Upper lobe of left lung (tissue), 6 donors: Measurements from ENCODE around the gene MTMR2. TPM values are rescaled to one million over a fixed set of nuclear protein-coding genes. Genes with fewer than 3 reads are reported as not detected.

Experiments used
- ATAC-seq, 2 donors: fragments of 200-7000 bp; cut with Tn5 transposase; one replicate each; pipeline ENCODE4 v1.9.1; 2022; ENCODE audit warnings: mild to moderate bottlenecking in 2 of 2, moderate library complexity in 2 of 2; ENCODE audit not compliant: low FRiP score in 2 of 2
- DNase-seq, 2 donors: peaks; one replicate each; pipeline ENCODE4 v3.0.0-alpha.2; 2019 to 2020
- H3K27ac ChIP-seq, 4 donors: fragments of 200-600 bp; sonication (generic); one replicate each; pipeline ENCODE4 v1.5.1; 2016 to 2019
- H3K27me3 ChIP-seq, 4 donors: fragments of 200-600 bp; sonication (generic); one replicate each; pipeline ENCODE4 v1.5.1; 2017 to 2019
- H3K36me3 ChIP-seq, 4 donors: fragments of 200-600 bp; sonication (generic); one replicate each; pipeline ENCODE4 v1.5.1; 2016 to 2019
- H3K4me1 ChIP-seq, 4 donors: fragments of 200-600 bp; sonication (generic); one replicate each; pipeline ENCODE4 v1.5.1; 2018 to 2019
- H3K4me3 ChIP-seq, 4 donors: fragments of 200-600 bp; sonication (generic); one replicate each; pipeline ENCODE4 v1.5.1; 2017 to 2019; ENCODE audit warnings: mild to moderate bottlenecking in 2 of 4, moderate library complexity in 1 of 4
- H3K9me3 ChIP-seq, 4 donors: fragments of 200-600 bp; sonication (generic); one replicate each; pipeline ENCODE4 v1.5.1; 2018 to 2019
- EP300 ChIP-seq, 4 donors: sonication (generic); formaldehyde crosslinking; IDR thresholded peaks; one replicate each; pipeline ENCODE4 v1.5.1; 2017; ENCODE audit warnings: antibody characterized with exemption in 4 of 4, control low read depth in 2 of 4
- POLR2A ChIP-seq, 4 donors: fragments of 450-650 bp; IDR thresholded peaks; one replicate each; pipeline ENCODE4 v1.5.1; 2016 to 2017; ENCODE audit warnings: antibody characterized with exemption in 4 of 4, mild to moderate bottlenecking in 2 of 4
- POLR2AphosphoS5 ChIP-seq, 2 donors: sonication (generic); formaldehyde crosslinking; IDR thresholded peaks; one replicate each; pipeline ENCODE4 v1.5.1; 2017; ENCODE audit warnings: antibody characterized with exemption in 2 of 2
- WGBS, 2 donors: methylation state at CpG; one replicate each; pipeline ENCODE4 v1.1.5; 2017 to 2018; 5-methylcytosine and 5-hydroxymethylcytosine counted together
- total RNA-seq, 6 donors: library from RNA; depleted of rRNA in 4 of 6; stranded (reverse); fragments of >200 nt in 4 of 6; gene quantifications; one replicate each; pipeline versions ENCODE4 v1.1.0 to v1.2.1, GENCODE V29; 2016 to 2021
- TF ChIP-seq, protein P1 (sequence below), 6 experiments: fragments of 450-650 bp in 4 of 6; fragments of 200-600 bp in 2 of 6; sonication (generic) in 2 of 6; IDR thresholded peaks; one replicate each; pipeline ENCODE4 v1.5.1; 2016 to 2019; ENCODE audit warnings: antibody characterized with exemption in 6 of 6
- donor health status: DM: no; HTN: no; CAD: no; lungs with moderate emphysema.
- donor health status: DM: no; HTN: yes; CAD: no; lungs with severe emphysema.

Gene MTMR2
- total RNA-seq, 6 donors from 2014 or later: 6.3 to 32.5 (median 25.0) TPM

DNA sequence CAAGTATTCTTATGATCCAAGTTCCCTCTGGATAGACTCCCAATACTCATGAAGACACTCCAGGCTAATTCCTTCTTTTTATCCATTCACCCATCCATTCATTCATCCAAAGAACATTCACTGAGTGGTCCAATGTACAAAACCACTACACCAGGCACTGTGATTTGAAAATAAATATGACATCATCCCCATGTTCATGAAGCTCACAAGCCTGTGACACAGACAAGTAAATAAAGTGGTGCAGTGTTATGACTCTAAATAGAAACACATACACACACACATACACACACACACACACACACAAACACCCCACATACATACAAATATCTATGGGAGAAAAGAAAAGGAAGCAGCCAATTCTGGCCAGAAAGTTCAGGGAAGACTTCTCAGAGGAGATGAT lies 35.5 kb downstream of the MTMR2 start:
- ATAC-seq: no peak
- no peaks in the 10 kb centered on the region for H3K27me3 ChIP-seq
- no peaks in the 10 kb centered on the region for H3K9me3 ChIP-seq
- no peak overlapping the region for H3K4me3 ChIP-seq
- no peak for DNase-seq
- peaks cover 0 to 2% (median 0%) of the 10 kb centered on the region in 4 donors for H3K4me1 ChIP-seq
- TF ChIP-seq POLR2A (IDR thresholded peaks at IDR 0.05): no peak
- TF ChIP-seq, protein P1, sequence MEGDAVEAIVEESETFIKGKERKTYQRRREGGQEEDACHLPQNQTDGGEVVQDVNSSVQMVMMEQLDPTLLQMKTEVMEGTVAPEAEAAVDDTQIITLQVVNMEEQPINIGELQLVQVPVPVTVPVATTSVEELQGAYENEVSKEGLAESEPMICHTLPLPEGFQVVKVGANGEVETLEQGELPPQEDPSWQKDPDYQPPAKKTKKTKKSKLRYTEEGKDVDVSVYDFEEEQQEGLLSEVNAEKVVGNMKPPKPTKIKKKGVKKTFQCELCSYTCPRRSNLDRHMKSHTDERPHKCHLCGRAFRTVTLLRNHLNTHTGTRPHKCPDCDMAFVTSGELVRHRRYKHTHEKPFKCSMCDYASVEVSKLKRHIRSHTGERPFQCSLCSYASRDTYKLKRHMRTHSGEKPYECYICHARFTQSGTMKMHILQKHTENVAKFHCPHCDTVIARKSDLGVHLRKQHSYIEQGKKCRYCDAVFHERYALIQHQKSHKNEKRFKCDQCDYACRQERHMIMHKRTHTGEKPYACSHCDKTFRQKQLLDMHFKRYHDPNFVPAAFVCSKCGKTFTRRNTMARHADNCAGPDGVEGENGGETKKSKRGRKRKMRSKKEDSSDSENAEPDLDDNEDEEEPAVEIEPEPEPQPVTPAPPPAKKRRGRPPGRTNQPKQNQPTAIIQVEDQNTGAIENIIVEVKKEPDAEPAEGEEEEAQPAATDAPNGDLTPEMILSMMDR (IDR thresholded peaks at IDR 0.05): no peak
- TF ChIP-seq POLR2AphosphoS5 (IDR thresholded peaks at IDR 0.05): no peak
- no peak for TF ChIP-seq EP300 (IDR thresholded peaks at IDR 0.05)
- H3K36me3 ChIP-seq: peaks cover 0 to 6% (median under 1%) of the 10 kb centered on the region in 4 donors
- H3K27ac ChIP-seq: no peak overlapping the region

- TF ChIP-seq EP300 (IDR thresholded peaks at IDR 0.05) (no peak), POLR2AphosphoS5 (IDR thresholded peaks at IDR 0.05) (no peak), POLR2A (IDR thresholded peaks at IDR 0.05) (no peak)
- TF ChIP-seq, protein P1 (IDR thresholded peaks at IDR 0.05): no peak
- Histone ChIP-seq H3K9me3 (no peaks in the 10 kb centered on the region), H3K4me1 (peaks cover 0 to 2% (median 0%) of the 10 kb centered on the region in 4 donors), H3K27ac (no peak overlapping the region), H3K4me3 (no peak overlapping the region), H3K36me3 (peaks cover 0 to 14% (median under 1%) of the 10 kb centered on the region in 4 donors), H3K27me3 (no peaks in the 10 kb centered on the region)
- WGBS, 2 donors: 52 to 84% methylated on average over 1 of the region's 1 CpG
- ATAC-seq: no peak
- DNase-seq: no peak
Measured at GRCh38 chr11:95886462-95886861, 37.4 kb downstream of the MTMR2 start.

- Histone ChIP-seq H3K4me3 (no peak overlapping the region), H3K27me3 (no peaks in the 10 kb centered on the region), H3K27ac (no peak overlapping the region), H3K9me3 (no peaks in the 10 kb centered on the region), H3K36me3 (peaks cover 0 to 17% (median under 1%) of the 10 kb centered on the region in 4 donors), H3K4me1 (peaks cover 0 to 2% (median 0%) of the 10 kb centered on the region in 4 donors)
- no peak for ATAC-seq
- 97% methylated on average over 2 of the region's 2 CpGs for WGBS, 2 donors
- no peak for DNase-seq
- TF ChIP-seq POLR2AphosphoS5 (IDR thresholded peaks at IDR 0.05): no peak
- no peak for TF ChIP-seq POLR2A (IDR thresholded peaks at IDR 0.05)
- TF ChIP-seq, protein P1 (IDR thresholded peaks at IDR 0.05): no peak
Measured at GRCh38 chr11:95884802-95885201, 39.1 kb downstream of the MTMR2 start.

GRCh38 chr11:95884376-95884775 lies 39.5 kb downstream of the MTMR2 start:
- no peak overlapping the region for H3K4me3 ChIP-seq
- H3K36me3 ChIP-seq: peaks cover 0 to 17% (median under 1%) of the 10 kb centered on the region in 4 donors
- H3K9me3 ChIP-seq: no peaks in the 10 kb centered on the region
- WGBS, 2 donors: 71 to 85% methylated on average over 1 of the region's 1 CpG
- TF ChIP-seq POLR2A (IDR thresholded peaks at IDR 0.05): no peak
- no peak for TF ChIP-seq POLR2AphosphoS5 (IDR thresholded peaks at IDR 0.05)
- ATAC-seq (no peak), DNase-seq (no peak)
- peaks cover 0 to 2% (median 0%) of the 10 kb centered on the region in 4 donors for H3K4me1 ChIP-seq
- no peaks in the 10 kb centered on the region for H3K27me3 ChIP-seq
- H3K27ac ChIP-seq: no peak overlapping the region

DNA sequence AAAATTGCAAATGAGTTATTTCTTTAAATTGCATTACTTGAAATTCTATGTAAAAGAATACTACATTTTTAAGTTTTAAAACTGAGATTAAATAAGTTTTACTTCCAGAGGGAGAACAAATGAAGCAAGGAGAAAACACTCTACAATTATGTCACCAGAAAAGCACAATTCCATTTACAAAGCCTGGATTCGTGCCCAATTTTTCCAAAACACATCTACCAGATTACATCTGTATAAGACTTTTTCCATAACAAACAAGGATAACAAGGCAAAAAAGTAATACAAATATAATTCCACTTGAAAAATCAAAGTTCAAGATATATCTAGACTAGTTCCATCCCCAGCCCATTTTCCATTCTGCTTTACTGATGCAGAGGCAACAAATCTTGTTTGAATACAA lies 40.5 kb downstream of the MTMR2 start:
- WGBS, 2 donors: 59 to 93% methylated on average over 1 of the region's 1 CpG
- Histone ChIP-seq H3K4me1 (peaks cover 0 to 2% (median 0%) of the 10 kb centered on the region in 4 donors), H3K4me3 (no peak overlapping the region), H3K9me3 (no peaks in the 10 kb centered on the region), H3K27me3 (no peaks in the 10 kb centered on the region), H3K27ac (no peak overlapping the region), H3K36me3 (peaks cover 0 to 17% (median under 1%) of the 10 kb centered on the region in 4 donors)
- TF ChIP-seq, protein P1 (IDR thresholded peaks at IDR 0.05): no peak
- no peak for TF ChIP-seq POLR2AphosphoS5 (IDR thresholded peaks at IDR 0.05)
- TF ChIP-seq EP300 (IDR thresholded peaks at IDR 0.05): no peak
- no peak for TF ChIP-seq POLR2A (IDR thresholded peaks at IDR 0.05)
- no peak for DNase-seq
- no peak for ATAC-seq
